LNCAP (cell line): Measurements from ENCODE around the gene JAZF1.

Experiments used
- CTCF ChIP-seq: fragments of 450-650 bp; IDR thresholded peaks from 2 replicates; pipeline ENCODE4 v1.5.1; 2017; ENCODE audit warnings: mild to moderate bottlenecking

JAZF1 gene

GRCh38 chr7:28219793-28220192, 39.2 kb upstream of the JAZF1 start:
- no peak for TF ChIP-seq CTCF

GRCh38 chr7:28217143-28217542, 36.5 kb upstream of the JAZF1 start:
- TF ChIP-seq CTCF: no peak

GRCh38 chr7:28211006-28211405, 30.4 kb upstream of the JAZF1 start:
- TF ChIP-seq CTCF: no peak

- TF ChIP-seq CTCF: no peak
Observed at GRCh38 chr7:28208506-28208905, 27.9 kb upstream of the JAZF1 start.

GRCh38 chr7:28207486-28208158, 27.0 kb upstream of the JAZF1 start:
- TF ChIP-seq CTCF: no peak

GRCh38 chr7:28205506-28205905, 24.9 kb upstream of the JAZF1 start:
- TF ChIP-seq CTCF: no peak

- no peak for TF ChIP-seq CTCF
Observed at GRCh38 chr7:28203508-28204240, 23.1 kb upstream of the JAZF1 start.
